Astrocyte (in vitro differentiated cells and primary cell): ENCODE data around the gene CARS2.

Source experiments
- EZH2 ChIP-seq: IDR thresholded peaks from 2 replicates; pipeline ENCODE4 v1.6.1; 2012; ENCODE audit warnings: mild to moderate bottlenecking, low read length, inconsistent platforms; ENCODE audit not compliant: insufficient read depth
- TF ChIP-seq, protein P1 (sequence below): IDR thresholded peaks from 2 replicates; pipeline ENCODE4 v1.5.1; 2011; ENCODE audit warnings: low read depth, mild to moderate bottlenecking, inconsistent platforms, low read length, moderate library complexity; ENCODE audit not compliant: insufficient read depth

GRCh38 chr13:110743687-110744086 is 37.8 kb upstream of the CARS2 start:
- TF ChIP-seq, protein P1, sequence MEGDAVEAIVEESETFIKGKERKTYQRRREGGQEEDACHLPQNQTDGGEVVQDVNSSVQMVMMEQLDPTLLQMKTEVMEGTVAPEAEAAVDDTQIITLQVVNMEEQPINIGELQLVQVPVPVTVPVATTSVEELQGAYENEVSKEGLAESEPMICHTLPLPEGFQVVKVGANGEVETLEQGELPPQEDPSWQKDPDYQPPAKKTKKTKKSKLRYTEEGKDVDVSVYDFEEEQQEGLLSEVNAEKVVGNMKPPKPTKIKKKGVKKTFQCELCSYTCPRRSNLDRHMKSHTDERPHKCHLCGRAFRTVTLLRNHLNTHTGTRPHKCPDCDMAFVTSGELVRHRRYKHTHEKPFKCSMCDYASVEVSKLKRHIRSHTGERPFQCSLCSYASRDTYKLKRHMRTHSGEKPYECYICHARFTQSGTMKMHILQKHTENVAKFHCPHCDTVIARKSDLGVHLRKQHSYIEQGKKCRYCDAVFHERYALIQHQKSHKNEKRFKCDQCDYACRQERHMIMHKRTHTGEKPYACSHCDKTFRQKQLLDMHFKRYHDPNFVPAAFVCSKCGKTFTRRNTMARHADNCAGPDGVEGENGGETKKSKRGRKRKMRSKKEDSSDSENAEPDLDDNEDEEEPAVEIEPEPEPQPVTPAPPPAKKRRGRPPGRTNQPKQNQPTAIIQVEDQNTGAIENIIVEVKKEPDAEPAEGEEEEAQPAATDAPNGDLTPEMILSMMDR, result no peak
- no peak for TF ChIP-seq EZH2
